ENCODE measurements around the gene PSTPIP2.

Gene PSTPIP2

GRCh38 chr18:46040033-46040746 lies 31.9 kb downstream of the PSTPIP2 start:
- in situ Hi-C loops (cut with HindIII; ENCODE audit: low pct_ligation_motif_present, low sequenced_read_pairs): no loop called here
- DNase-seq: no peak
- no peak overlapping the region for H3K27ac ChIP-seq

DNA sequence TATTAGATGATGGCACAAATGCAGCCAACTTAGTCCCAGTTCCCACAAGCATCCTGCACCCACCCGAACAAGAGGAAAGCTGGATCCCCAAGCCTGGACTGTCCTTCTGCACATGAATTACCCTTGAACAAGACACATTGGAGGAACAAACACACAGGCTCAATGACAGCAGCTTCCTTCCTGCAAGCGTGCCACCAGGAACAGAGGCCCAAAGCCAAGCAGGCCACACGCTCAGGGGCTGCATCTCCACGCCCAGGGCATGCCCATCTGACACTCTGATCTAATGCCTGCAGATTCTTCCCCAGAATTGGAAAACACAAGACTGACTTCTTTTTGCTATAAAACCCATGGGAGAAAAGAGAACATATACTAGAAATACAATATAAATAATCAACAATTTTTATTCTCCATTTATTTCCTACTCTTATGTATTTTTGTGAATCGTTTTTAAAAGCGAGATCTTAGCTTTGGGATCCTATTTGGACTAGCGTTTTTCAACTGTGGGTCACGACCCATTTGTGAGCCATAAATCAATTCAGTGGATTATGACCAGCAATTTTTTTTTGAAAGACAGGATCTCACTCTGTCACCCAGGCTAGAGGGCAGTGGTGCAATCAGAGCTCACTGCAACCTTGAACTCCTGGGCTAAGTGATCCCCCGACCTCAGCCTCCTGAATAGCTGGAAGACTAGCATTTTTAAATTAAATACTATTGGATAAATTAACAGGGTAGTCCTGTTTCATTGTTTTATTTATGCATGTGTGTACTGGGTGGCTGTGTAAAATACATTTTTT lies 34.4 kb downstream of the PSTPIP2 start:
- Histone ChIP-seq H3K4me3 (ENCODE audit: low read depth, low read length) (no peak overlapping the region), H3K27me3 (replicated peaks) (no peaks in the 10 kb centered on the region), H3K36me3 (replicated peaks) (no peaks in the 10 kb centered on the region), H3K27ac (no peak overlapping the region)
- TF ChIP-seq, protein P1, sequence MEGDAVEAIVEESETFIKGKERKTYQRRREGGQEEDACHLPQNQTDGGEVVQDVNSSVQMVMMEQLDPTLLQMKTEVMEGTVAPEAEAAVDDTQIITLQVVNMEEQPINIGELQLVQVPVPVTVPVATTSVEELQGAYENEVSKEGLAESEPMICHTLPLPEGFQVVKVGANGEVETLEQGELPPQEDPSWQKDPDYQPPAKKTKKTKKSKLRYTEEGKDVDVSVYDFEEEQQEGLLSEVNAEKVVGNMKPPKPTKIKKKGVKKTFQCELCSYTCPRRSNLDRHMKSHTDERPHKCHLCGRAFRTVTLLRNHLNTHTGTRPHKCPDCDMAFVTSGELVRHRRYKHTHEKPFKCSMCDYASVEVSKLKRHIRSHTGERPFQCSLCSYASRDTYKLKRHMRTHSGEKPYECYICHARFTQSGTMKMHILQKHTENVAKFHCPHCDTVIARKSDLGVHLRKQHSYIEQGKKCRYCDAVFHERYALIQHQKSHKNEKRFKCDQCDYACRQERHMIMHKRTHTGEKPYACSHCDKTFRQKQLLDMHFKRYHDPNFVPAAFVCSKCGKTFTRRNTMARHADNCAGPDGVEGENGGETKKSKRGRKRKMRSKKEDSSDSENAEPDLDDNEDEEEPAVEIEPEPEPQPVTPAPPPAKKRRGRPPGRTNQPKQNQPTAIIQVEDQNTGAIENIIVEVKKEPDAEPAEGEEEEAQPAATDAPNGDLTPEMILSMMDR (IDR thresholded peaks at IDR 0.05; ENCODE audit: low read depth, low read length, missing control alignments): no peak
- no peak for DNase-seq
- in situ Hi-C loops (cut with HindIII; ENCODE audit: low pct_ligation_motif_present, low sequenced_read_pairs): no loop called here

More at GRCh38 chr18:46040033-46040746, 31.9 kb downstream of the PSTPIP2 start:
- TF ChIP-seq, protein P1 (IDR thresholded peaks at IDR 0.05; ENCODE audit: low read depth, low read length, missing control alignments): no peak
- Histone ChIP-seq H3K36me3 (replicated peaks) (no peaks in the 10 kb centered on the region), H3K4me3 (ENCODE audit: low read depth, low read length) (no peak overlapping the region), H3K27me3 (replicated peaks) (no peaks in the 10 kb centered on the region)

DNA sequence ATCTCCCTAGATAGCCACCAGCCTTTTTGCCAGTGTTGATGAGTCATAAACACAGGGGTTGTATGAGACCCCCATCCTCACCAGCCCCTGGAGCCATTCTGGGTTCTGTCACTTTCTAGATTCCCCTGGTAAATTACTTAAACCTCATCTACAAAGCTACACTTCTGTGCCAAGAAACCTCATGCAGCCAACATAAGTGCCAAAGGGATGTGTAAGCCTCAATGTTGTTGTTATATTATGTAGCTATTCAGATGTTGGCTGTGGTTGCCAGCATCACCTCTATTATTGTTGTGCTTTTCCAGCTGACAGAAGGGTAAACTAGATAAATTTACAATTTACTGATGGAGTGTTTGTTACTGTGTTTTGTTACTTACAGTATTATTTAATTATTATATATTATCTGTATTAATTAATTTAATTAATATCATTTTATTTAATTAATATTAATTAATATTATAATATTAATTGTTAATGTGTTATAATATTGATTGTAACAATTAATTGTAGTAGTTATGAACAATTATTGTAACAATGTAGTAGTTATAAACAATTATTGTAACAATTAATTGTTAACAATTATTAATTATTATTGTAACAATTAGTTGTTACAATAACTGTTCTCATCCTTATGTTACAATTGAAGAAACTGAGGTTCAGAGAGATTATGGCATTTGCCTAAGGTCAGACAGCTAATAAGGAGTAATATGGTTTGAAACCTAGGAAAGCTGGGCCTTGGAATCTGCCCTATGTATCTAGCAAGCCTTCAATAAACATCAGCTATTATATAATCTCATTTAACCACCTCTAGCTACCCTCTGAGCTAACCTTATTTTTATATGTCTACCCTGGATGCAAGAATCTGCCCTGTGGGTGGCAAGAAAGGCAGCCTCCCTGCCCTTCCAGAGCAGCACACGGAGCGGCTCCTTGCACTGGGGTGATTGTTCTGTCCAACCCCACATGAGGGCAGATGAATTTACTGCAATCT lies 36.1 kb downstream of the PSTPIP2 start:
- Histone ChIP-seq H3K27ac (no peak overlapping the region), H3K36me3 (replicated peaks) (no peaks in the 10 kb centered on the region), H3K27me3 (replicated peaks) (no peaks in the 10 kb centered on the region), H3K4me3 (ENCODE audit: low read depth, low read length) (no peak overlapping the region)
- in situ Hi-C loops (cut with HindIII; ENCODE audit: low pct_ligation_motif_present, low sequenced_read_pairs): no loop called here
- DNase-seq: peak; percentile 56
- TF ChIP-seq, protein P1 (IDR thresholded peaks at IDR 0.05; ENCODE audit: low read depth, low read length, missing control alignments): no peak

- peak; percentile 29 for DNase-seq
- Histone ChIP-seq H3K4me3 (ENCODE audit: low read depth, low read length) (no peak overlapping the region), H3K36me3 (replicated peaks) (no peaks in the 10 kb centered on the region), H3K27ac (no peak overlapping the region), H3K27me3 (replicated peaks) (no peaks in the 10 kb centered on the region)
- in situ Hi-C loops (cut with HindIII; ENCODE audit: low pct_ligation_motif_present, low sequenced_read_pairs): no loop called here
- TF ChIP-seq, protein P1 (IDR thresholded peaks at IDR 0.05; ENCODE audit: low read depth, low read length, missing control alignments): no peak
Measured at GRCh38 chr18:46034230-46034629, 37.8 kb downstream of the PSTPIP2 start.

DNA sequence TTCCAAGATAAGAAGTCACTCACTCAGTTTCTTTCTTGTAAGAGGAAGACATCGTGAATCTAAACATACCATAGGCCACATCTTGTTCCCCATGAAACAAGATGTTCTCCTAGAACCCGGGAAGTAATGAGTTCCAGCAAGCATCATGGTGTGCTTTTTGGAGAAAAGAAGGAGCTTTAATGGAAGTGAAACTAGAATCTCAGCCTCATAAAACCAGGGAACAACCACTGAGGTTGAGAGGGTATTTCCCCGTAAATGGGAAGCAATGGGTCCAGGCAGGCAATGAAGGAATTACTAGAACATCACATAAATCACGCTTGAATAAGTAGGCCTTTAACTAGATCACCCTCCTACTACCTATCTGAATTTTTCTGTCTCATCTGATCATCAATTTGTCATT lies 40.3 kb downstream of the PSTPIP2 start:
- no peak for DNase-seq
- H3K27ac ChIP-seq: no peak overlapping the region
- in situ Hi-C loops (cut with HindIII; ENCODE audit: low pct_ligation_motif_present, low sequenced_read_pairs): no loop called here
- TF ChIP-seq, protein P1 (IDR thresholded peaks at IDR 0.05; ENCODE audit: low read depth, low read length, missing control alignments): no peak
- H3K27me3 ChIP-seq (replicated peaks): no peaks in the 10 kb centered on the region
- no peaks in the 10 kb centered on the region for H3K36me3 ChIP-seq (replicated peaks)
- no peak overlapping the region for H3K4me3 ChIP-seq (ENCODE audit: low read depth, low read length)

Measured in brain microvascular endothelial cell (primary cell).